HG03175 (cell line): Measurements from ENCODE around the gene ADAMTS13.

Source experiments
- ATAC-seq: cut with Tn5 transposase; IDR thresholded peaks from one replicate; pipeline ENCODE4 v1.9.1; 2021; ENCODE audit warnings: mild to moderate bottlenecking, moderate library complexity; ENCODE audit not compliant: unreplicated experiment

Gene ADAMTS13

GRCh38 chr9:133505901-133506652 is 83.9 kb downstream of the ADAMTS13 start:
- ATAC-seq = no peak

- ATAC-seq = no peak
Measured at GRCh38 chr9:133506653-133507038, 84.5 kb downstream of the ADAMTS13 start.

DNA sequence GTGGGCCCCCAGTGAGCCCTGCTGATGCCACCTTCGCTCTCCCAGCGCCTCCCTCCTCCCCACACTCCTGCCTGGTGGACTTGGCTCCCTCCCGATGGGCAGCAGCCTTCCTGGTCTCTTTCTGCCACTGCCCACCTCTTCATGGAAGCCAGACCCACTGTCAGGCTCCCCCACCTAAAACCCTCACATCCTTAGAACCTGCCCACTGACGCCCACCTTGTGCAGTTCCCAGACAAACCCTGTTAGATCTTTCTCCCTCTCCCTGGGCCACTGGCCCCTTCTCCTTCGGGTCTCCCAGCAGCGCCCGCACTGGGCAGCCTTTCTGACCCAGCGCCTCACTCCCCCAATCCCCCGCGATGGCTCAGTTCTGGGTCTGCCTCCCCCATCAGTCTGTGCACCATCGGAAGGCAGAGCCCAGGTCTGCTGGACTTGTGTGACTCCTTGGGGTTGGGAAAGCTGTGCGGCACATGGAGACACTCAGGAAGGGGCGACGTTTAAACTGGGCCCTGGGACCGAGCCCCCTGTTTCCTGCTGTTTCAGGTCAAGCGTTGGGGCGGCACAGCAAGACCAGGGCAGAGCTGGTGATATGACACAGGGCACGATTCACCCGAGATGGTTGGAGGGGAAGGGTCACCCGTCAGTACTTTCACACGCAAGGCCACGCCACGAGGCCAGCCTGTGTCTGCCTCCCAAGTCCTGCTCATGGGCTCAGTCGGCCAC is 85.2 kb downstream of the ADAMTS13 start:
- ATAC-seq = no peak

DNA sequence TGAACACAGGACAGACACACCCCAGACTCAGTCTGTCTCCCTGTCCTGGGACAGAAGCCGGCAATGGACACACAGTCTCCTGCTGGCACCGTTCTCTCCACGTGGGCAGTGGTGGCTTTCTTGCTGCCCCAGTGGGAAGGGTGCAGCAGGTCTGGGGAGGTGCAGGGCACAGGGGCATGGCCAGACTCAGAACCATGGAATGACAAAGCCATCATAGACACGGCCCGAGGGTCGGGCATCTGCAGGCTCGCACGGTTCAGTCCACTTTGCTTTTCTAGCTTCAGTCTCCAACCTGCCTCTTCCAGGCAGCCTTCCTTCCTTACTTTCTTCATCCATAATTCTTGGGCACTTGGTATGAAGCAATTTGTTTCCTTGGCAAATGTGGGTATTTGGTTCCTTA is 85.9 kb downstream of the ADAMTS13 start:
- ATAC-seq = no peak
